ENCODE results near the gene TSHZ2.

- no peak for TF ChIP-seq EZH2 (IDR thresholded peaks at IDR 0.05; ENCODE audit: borderline replicate concordance, low read length)
- TF ChIP-seq, protein P1, sequence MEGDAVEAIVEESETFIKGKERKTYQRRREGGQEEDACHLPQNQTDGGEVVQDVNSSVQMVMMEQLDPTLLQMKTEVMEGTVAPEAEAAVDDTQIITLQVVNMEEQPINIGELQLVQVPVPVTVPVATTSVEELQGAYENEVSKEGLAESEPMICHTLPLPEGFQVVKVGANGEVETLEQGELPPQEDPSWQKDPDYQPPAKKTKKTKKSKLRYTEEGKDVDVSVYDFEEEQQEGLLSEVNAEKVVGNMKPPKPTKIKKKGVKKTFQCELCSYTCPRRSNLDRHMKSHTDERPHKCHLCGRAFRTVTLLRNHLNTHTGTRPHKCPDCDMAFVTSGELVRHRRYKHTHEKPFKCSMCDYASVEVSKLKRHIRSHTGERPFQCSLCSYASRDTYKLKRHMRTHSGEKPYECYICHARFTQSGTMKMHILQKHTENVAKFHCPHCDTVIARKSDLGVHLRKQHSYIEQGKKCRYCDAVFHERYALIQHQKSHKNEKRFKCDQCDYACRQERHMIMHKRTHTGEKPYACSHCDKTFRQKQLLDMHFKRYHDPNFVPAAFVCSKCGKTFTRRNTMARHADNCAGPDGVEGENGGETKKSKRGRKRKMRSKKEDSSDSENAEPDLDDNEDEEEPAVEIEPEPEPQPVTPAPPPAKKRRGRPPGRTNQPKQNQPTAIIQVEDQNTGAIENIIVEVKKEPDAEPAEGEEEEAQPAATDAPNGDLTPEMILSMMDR (IDR thresholded peaks at IDR 0.05; ENCODE audit: low read length): no peak
Observed at GRCh38 chr20:53329781-53330180, 357.6 kb downstream of the TSHZ2 start.

Measured in OCI-LY1 (cell line).